ENCODE data around the gene SAPCD2.
"Not testable (repeated sequence)": the region's sequence is repeated elsewhere in the genome, so short reads cannot be mapped to it uniquely, and the experiment has no call there.

Gene SAPCD2, protein sequence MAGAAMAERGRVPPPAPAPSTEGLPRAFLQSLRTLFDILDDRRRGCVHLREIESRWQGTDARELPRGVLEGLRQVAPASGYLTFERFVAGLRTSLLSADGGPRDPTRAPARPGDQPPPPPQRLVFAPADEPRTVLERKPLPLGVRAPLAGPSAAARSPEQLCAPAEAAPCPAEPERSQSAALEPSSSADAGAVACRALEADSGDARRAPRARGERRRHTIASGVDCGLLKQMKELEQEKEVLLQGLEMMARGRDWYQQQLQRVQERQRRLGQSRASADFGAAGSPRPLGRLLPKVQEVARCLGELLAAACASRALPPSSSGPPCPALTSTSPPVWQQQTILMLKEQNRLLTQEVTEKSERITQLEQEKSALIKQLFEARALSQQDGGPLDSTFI

DNA sequence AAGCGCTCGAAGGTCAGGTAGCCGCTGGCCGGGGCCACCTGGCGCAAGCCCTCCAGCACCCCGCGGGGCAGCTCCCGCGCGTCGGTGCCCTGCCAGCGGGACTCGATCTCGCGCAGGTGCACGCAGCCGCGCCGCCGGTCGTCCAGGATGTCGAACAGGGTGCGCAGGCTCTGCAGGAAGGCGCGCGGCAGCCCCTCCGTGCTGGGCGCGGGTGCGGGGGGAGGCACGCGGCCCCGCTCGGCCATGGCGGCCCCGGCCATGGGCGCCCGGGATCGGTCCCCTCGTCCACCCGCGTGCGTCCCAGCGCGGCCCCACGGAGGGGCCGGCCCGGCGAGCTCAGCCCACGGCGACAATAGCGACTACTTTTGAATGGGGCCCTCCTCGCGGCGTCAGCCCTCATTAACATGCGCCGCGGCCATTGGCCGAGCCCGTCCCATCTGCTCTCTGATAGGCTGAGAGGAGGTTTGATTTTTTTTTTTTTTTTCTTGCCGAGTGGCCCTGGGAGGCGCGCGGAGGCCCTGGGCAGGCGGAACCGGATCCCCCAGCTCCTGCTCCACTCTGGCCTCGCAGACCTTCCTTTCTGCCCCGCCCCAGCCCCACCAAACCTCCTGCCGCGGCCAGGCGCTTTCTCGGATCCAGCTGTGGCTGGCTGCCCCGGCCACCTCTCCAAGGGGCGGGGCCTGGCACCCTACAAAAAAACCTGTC, at the start of gene SAPCD2:
SAPCD2 (minus strand) TSS at position 357 of the 705 bp plus-strand sequence; CDS start at position 260, 97 bp downstream.
- DNase-seq, result peak; percentile 94

DNA sequence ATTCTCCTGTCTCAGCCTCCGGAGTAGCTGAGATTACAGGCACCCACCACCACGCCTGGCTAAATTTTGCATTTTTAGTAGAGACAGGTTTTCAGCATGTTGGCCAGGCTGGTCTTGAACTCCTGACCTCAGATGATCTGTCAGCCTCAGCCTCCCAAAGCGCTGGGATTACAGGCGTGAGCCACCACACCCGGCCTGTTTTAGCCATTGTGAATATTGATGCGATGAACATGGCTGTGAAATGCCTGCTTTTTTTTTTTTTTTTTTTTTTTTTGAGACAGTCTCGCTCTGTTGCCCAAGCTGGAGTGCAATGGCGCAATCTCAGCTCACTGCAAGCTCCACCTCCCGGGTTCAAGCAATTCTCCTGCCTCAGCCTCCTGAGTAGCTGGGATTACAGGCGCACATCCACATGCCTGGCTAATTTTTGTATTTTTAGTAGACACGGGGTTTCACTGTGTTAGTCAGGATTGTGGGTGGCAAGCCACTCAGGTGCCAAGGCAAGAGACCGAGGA, 47.8 kb upstream of the SAPCD2 start:
- not testable (repeated sequence) for DNase-seq

DNA sequence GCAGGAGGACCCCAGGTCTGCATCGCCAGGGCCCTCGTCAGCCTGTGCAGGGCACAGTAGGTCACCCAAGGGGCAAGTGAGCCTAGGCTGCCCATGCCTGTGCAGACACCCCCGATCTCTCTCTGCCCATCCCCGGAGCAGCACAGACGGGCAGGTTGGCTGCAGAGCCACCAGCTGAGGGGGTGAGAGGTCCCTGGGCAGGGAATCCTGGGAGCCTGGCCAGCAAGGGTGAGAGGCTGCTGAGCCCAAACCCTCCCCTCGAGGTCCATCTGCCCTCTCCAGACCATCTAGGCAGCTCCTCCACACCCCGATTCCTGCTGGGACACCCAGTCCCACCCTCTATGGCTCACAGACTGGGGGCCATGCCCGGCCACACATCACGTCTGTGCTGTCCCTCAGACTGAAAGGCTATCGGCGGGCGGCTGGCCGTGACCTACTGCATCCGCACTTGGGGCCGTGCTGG, 46.9 kb upstream of the SAPCD2 start:
- DNase-seq, result no peak

DNA sequence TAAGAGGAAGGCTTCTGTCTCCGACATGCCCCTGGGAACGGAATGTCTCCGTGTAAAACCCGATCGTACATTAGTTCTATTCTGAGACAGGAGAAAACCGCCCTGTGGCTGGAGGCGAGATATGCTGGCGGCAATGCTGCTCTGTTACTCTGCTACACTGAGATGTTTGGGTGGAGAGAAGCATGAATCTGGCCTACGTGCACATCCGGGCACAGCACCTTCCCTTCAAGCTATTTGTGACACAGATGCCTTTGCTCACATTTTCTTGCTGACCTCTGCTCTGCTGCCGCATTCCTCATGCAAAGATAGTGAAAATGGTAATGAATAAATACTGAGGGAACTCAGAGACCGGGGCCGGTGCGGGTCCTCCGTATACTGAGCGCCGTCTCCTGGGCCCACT, 46.4 kb upstream of the SAPCD2 start:
- DNase-seq, result no peak

DNA sequence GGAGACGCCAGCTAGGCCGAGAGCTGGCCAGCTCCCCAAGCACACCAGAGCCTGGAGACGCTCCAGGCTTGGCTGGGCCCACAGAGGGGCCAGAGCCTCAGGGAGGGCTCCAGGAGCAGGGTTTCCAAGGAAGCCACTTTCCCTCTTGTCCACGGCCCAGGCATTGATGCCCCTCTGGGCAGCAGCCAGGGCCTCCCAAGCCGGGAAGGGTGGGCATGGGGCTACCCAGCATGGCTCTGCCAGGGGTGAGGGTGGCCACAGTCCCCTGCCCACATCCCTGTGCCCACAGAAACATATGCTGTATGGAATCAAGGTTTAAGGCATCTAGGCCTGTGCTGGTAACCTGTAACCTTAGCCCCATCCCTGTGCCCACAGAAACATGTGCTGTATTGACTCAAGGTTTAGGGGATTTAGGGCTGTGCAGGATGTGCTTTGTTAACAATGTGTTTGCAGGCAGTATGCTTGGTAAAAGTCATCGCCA, 45.7 kb upstream of the SAPCD2 start:
- DNase-seq, result no peak

DNA sequence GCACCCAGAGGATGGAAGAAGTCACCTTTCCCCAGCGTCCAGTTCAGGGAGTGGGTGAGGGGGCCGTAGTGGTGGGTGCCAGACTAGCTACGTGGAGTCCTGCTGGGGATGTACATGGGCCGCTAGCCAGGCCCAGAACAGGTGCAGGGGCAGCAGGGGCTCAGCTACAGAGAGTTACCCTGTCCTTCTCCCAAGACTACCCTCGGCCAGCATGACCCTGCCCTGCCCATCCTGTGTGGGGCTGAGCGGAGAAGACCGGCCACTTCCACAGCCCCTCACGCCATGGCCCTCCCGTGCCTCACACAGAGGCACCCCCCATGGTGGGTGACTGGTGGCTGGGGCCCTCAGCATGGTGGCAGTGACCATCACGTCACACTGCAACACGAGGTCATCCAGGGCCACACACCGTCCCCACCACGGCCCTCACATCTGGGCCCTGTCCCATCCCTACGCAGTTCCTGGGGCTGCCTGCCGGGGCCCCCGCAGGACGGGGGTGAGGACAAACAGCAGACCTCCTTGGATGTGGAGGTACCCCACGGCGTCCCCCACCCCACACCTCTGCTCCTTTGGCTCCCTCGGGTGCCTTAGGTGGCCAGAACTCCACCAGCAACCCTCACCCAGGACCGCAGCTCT, 45.2 kb upstream of the SAPCD2 start:
- DNase-seq, result no peak

DNA sequence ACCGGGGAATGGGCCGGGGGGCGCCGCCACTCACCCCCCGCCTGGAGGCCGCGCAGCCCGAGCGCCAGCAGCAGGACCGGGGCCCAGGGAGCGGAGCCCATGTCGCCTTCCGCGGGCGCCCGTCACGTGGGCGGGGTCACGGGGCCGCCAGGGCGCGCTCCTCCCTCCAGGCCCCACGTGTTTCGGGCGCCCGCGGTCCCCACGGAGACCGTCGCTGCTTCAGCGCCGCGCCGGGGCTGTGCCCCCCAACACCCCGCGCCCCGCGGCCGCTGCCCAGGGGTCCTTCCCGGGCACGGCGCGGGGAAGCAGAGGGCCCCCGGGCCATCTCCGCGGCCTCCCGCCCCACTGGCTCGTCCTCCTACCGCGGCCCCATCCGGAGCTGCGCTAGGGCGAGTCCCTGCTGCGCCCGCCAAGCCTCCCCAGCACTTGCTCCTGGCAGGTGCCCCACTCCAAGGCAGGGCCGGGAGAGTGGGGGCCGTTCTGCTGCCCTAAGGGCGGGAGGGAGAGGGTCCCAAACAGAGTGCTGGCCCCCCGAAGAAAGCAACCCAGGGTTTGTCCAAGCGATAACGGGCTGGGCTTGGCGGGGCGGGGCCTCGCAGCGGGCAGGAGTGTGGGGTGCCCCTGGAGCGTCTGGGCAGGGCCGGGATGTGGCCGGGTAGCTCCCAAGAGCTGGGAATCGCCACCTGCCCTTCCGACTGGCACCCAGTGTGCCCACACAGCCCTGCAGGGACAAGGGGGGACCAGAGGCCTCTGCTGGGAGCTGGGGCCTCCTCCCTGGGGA, 44.4 kb upstream of the SAPCD2 start, which contains the start of gene DPP7:
DPP7 (minus strand) TSS at position 121 of the 781 bp plus-strand sequence; CDS start at position 101, 20 bp downstream.
- peak; percentile 56 for DNase-seq

DNA sequence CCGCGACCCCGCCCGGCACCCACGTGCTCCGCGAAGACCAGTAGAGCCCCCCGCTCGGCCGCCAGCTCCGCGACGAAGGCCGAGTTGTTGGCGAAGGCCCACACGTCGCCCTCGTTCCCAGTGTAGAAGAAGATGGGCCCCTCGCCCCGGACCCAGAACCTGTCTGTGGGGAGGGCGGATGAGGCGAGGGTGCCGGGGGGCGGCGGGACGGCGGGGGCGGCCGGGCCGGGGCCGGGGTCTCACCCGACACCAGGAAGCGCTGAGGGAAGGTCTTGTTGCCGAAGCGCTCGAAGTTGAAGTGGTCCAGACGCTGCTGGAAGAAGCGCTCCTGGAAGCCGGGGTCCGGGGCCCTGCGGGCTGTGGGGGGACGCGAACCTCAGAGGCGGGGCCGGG, 43.9 kb upstream of the SAPCD2 start:
- no peak for DNase-seq

DNA sequence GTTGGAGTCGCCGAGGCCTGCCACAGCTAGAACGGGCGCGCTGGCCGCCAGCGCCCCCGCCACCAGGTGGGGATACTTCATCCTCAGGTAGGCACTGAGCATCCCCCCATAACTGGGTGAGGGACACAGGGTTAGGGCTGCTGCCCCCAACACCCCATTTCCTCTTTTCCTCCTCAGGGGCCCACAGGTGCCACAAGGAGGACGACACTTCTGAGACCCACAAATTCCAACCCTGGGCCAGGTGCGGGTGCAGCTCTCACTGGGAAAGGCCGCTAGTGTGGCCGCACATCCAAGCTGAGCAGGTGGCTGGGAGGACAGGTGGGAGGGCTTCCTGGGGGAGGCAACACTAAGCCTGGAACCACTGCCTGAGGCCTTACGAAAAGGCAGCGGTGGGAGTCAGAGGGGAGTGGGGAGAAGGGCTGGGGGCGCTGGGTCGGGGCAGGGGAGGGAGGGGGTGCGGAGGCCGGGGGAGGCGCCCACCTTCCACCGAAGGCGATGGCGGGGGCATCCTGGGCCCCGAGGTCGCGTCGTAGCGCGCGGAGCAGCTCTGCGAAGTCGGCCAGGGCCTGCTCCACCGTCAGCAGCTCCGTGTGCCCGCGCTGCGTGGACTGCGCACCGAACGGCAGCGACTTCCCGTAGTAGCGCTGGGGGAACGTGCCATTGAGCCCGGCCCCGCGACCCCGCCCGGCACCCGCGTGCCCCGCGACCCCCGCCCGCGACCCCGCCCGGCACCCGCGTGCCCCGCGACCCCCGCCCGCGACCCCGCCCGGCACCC, 43.2 kb upstream of the SAPCD2 start:
- no peak for DNase-seq

DNA sequence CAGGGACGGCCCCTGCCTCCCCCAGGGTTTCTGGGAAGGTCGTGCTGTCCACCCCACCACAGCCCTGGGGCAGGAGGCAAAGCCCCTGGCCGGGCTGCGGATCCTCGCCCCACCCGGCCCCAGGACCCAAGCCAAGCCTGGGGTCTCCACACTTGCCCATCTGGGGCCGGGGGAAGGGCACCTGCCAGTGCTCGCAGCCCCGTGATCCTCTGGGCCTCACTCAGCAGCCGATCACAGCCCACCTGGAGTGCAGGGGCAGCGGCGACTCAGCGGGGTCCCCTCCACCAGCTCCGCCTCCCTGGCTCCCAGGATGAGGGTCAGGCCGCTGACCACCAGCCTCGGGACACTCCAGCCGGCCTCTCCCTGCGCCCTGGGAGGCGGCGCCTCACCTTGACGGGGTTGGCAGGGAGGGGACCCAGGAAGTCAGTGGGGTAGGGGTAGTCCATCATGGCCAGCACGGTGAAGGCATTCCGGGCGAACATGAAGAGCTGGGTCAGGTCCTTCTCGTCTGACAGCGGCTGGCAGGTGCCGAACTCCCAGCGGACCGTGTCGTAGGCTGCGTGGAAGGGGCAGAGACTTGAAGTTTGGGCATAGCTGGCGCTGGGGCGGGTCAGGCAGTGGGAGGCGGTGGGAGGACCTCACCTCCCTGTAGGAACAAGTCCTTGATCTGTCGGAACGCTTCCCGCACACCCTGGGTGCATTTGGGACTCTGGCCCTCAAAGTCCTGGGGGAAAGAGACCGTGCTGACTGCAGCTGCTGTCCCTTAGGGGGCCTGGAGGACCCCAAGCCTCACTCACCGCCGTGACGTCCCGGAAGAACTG, 42.4 kb upstream of the SAPCD2 start:
- DNase-seq, result no peak

DNA sequence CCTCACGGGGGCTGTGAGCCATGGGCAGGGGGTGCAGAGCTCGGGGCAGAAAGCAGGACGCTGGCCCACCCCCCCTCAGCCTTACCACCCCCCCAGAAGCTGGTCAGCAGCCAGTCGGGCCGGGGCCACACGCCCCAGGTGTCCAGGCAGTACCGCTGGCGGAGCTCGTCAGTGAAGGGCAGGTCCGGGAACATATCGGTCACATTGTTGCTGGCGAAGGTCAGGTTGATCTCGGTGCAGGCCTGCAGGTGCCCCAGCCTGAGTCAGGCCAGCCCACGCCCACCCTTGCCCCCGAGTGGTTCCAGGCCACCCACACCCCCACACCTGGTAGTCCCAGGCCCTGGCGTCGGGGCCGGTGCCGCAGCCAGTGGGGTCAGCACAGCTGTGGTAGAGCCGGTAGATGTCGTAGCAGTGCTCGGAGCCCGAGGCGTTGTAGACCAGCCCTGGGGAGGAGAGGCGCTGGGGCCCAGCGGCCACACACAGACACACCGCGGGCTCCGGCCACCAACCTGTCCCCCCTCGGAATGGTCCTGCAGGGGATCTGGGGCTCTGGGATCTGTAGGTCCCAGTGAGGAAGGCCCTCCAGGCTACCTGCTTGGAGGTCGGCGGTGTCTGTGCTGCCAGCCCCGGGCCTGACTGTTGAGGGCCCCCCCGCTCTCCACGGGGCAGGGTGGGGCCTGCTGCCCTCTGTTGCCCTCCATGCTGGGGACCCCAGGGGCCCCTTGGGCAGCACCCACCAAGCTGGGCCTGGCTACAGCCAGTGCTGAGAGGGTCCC, 41.6 kb upstream of the SAPCD2 start:
- no peak for DNase-seq

DNA sequence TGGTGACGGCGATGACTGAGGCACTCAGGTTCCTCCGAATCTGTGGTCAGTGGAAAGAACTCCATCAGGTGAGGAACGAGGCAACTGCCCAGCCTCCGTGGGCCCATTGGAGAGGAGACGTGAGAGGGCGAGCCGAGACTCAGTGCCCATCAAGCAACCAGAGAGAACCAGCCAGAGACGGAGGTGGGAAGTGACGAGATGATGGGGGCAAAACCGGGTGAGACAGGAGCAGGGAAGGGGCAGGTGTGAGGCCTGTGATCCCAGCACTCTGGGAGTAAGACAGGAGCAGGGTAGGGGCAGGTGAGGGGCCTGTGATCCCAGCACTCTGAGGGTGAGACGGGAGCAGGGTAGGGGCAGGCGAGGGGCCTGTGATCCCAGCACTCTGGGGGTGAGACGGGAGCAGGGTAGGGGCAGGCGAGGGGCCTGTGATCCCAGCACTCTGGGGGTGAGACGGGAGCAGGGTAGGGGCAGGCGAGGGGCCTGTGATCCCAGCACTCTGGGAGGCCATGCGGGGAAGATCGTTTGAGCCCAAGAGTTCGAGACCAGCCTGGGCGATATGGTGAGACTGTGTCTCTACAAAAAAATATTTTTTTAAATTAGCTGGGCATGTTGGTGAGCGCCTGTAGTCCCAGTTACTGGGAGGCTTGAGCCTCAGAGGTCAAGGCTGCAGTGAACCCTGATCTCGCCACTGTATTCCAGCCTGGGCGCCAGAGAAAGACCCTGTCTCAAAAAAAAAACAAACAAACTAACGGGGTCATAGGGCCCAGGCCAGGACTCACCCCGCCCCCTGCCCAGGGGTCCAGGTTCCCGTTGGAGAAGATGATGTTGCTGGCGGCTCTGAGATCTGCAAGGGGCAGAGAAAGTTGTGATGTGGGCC, 40.8 kb upstream of the SAPCD2 start:
- DNase-seq, result no peak

DNA sequence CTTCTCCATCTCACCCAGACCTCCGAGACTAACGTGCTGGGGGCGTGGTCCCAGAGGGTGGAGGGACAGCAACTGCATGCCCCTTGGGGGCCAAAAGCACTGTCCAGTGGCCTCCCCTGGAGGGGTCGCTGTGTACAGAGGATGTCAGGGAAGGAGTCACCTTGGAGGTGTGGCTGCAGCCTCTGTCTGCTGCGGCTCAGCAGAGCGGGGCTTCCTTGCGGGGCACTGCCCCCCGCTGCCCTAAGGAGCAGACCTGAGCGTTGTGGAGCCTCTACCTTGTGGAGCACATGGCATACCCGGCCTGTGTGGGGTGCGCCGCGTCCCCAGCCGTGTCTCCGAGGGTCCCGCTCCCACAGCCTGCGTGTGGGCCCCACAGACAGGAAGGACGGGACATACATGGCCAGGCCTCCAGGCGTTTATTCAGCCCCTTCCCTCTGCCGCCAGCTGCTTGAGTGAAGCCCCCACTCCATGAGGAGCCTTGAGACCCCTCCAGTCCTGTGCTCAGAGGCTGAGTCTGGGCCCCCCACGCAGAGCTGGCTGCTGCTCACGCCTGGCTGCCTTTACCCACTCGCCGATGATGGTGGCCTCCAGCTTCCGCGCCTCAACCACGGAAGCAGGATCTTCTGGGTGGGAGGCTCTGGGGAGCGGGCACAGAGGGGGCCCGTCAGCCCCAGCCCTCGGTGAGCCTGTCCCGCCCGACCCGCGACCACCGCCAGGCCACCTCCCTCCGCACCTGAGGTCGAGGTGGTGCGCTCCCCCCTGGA, 40.0 kb upstream of the SAPCD2 start:
- DNase-seq, result no peak

DNA sequence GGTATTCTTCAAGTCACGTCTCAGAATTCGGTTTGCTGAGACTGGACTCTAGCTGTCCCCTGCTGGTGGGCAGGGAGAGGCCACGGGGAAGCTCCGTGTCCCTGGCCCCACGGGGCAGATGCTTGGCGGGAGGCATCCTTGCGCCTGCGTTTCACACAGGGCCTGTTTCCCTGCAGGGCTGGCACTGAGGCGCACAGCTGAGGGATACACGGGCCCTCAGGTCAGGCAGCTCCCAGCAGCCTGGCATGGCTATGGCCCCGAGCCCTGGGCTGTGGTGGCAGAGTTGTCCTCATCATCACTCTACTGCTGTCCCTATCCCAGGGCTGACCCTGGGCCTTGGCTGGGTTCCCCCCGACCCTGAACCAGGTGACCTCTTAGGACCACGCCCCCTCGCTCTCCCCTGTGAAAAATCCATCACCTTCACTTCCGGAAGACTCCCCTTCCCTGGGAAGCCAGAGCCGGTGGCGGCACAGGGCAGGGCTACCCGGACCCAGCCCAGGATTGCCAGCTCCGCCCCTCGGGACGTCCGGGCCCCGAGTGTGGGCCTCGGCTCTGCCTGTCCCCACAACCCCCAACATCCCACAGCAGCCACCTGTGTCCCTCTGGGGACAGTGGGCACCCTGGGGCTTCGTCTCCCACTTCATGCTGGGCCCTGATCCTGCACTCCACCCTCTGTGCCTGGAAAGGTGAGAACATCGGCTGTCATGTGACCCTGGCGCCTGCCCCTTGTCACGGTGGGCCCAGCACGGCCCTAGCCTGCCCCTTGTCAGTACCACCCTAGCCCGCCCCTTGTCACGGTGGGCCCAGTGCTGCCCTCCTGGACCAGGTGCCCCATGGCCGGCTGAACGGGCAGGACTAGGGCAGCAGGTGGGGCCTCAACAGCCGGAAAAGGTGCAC, 39.1 kb upstream of the SAPCD2 start:
- DNase-seq, result no peak

DNA sequence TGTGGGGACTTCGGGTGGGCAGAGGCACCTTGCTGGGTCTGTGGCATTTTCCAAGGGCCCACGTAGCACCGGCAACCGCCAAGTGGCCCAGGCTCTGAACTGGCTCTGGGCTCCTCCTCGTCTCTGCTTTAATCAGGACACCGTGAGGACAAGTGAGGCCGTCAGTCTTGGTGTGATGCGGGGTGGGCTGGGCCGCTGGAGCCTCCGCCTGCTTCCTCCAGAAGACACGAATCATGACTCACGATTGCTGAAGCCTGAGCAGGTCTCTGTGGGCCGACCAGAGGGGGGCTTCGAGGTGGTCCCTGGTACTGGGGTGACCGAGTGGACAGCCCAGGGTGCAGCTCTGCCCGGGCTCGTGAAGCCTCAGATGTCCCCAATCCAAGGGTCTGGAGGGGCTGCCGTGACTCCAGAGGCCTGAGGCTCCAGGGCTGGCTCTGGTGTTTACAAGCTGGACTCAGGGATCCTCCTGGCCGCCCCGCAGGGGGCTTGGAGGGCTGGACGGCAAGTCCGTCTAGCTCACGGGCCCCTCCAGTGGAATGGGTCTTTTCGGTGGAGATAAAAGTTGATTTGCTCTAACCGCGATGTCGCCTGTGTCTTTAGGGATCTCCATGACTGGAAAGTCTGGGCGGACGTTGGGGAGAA, 38.4 kb upstream of the SAPCD2 start:
- DNase-seq, result no peak

DNA sequence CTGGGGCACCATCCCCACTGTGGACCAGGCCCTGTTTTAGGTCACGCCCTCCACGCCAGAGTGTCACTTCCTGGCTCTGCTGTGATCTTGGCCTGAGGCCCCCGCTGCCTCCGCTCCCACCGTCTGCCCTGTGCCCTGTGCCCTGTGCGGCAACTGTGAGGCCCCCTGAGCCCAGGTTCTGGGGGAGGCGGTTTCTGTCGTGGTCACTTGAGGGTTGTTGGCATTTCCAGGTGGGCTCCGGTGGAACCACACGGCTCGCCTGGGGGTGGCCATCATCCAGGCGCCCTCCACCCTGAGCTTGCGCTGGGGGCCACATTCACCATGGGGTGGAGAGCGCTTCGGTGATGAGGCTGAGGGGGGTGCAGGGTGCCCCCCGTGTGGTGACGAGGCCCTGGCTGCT, 37.6 kb upstream of the SAPCD2 start:
- no peak for DNase-seq

Measured in NCI-H146 (cell line).